WI38 (cell line): ENCODE data around the gene ACVRL1.

Experiments
- H3K4me3 ChIP-seq: 2 replicates; pipeline ENCODE4 v1.5.1; 2011; ENCODE audit warnings: low read depth, mild to moderate bottlenecking, control low read depth, low read length
- CTCF ChIP-seq: IDR thresholded peaks from 2 replicates; pipeline ENCODE4 v1.5.1; 2012; ENCODE audit warnings: low read depth, mild to moderate bottlenecking, control low read depth, low read length

The ACVRL1 gene

DNA sequence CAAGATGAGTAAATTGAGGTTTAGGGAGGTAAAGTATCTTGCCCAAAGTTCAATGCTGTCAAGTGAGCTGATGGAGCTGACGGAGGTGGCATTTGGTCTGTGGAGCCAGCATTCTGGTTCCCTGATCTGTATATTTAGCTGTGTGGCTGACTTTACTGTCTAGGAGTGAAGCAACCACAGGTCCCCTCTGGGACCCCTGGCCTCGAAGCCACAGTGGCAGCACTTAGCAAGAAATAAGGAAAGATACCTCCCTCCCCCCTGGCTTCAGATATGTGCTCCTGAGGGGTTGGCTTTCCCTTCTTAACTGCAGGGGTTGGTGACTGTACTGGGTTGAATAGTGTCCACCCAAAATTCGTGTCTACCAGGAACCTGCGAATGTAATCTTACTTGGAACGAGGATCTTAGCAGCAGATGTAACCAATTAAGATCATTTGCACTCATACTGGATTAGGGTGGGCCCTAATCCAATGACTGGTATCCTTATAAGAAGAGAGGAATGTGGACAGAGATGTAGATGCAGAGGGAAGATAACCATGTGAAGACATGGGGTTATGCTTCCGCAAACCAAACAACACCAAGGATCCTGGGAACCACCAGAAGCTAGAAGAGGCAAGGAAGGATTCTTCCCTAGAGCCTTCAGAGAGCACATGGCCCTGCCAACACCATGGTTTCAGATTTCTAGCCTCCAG is 42.2 kb downstream of the ACVRL1 start:
- no peak for TF ChIP-seq CTCF
- no peak overlapping the region for H3K4me3 ChIP-seq

DNA sequence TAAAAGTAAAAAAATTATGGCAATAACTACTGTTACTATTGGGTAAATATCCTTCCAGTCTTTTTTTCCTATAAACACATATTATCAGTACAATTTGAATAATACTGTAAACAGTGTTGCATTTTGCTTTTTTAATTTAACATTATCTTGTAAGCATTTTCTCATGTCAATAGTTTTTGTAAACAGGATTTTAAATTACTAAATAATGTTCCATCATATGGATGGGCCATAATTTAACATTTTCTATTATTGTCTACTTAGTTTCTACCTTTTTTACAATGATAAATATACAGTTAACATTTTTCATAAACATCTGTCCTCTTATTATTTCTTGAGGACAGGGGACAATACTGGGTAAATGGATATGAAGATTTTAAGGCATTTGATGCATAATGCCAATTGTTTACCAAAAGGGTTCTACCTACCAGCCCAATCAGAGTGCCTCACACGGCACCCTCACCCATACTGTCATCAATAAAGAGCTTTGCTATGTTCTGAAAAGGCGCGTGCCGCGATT is 43.4 kb downstream of the ACVRL1 start:
- peak overlapping the region; percentile 66 for H3K4me3 ChIP-seq
- no peak for TF ChIP-seq CTCF

- no peak for TF ChIP-seq CTCF
- H3K4me3 ChIP-seq: peak within 1 kb of the TSS; percentile 93
Observed at GRCh38 chr12:51951199-51951842, 44.0 kb downstream of the ACVRL1 start, which contains the start of gene ACVR1B. Gene ACVR1B (plus strand): TSS chr12:51951699. CDS start chr12:51951744, 45 bp downstream.

GRCh38 chr12:51951843-51952722 is 44.8 kb downstream of the ACVRL1 start:
- H3K4me3 ChIP-seq: peak overlapping the region; percentile 93
- no peak for TF ChIP-seq CTCF

GRCh38 chr12:51953089-51953488 is 45.8 kb downstream of the ACVRL1 start:
- TF ChIP-seq CTCF: no peak
- H3K4me3 ChIP-seq: peak overlapping the region; percentile 93

DNA sequence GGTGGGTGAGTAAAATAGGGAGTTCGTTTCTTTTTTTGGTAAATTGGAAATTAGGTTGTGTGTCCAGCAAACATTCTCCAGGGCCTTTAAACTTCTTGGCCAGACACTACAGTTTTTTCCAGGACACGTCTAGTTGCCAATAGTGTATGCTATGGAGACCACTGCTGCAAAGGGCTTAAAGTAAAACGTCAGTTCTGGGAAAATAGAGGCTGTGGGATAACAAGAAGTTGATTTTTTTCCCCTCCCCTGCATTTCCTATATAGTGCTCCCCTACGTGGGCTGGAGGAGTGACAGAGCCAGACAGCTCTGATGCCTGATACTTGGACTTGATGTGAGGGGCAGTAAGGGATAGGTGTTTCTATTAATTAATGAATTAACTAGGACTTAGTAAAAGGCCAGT is 46.6 kb downstream of the ACVRL1 start:
- H3K4me3 ChIP-seq: no peak overlapping the region; the same call in 1 of the 2 replicates
- no peak for TF ChIP-seq CTCF
